ENCODE measurements around the gene PLA2G12A. TPM values are rescaled to one million over a fixed set of nuclear protein-coding genes. Genes with fewer than 3 reads are reported as not detected.

The PLA2G12A gene
- total and polyA plus RNA-seq, 2 of the 8 experiments (the other 6 are each of a cell fraction or from before 2014, with no cell fraction given) = 26.6 to 47.2 TPM

DNA sequence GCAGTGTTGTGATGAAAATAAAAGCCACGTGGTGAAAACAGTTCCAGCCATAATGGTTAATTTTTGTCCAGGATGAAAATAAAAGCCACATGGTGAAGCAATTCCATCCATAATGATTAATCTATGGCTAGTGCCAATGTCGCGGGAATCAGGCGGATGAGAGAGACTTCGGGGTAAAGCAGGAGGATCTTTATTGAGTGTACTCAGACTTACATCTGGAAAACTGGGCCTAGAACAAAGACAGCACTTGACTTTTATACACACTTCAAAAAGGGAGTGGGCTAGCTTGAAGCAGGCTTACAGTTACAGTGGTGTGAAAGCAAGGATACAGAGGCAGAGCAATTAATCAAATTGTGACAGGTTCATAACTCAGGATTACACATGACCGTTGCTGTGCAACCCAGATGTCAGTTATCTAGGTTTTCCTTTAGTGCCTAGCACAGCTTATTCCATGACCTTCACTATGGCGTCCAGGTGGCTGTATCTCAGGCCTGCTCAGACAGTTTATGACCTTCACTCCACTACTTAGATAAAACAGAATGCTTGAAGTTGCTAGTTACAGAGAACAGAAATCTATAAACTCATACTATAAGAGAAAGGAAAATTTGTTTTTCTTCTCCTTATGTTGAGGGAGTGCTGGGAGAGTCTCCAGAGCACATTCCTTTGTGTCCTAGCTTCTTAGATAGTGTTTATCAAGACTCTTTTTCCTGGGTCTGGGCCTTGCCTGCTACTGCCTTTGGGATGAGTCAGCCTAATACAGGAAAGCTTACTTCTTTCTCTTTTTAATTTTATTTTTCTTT, 5.9 kb upstream of the PLA2G12A start:
- no peak overlapping the region for H4K5ac ChIP-seq (ENCODE audit: insufficient read length, low read depth, low read length)
- H3K4ac ChIP-seq (replicated peaks; ENCODE audit: insufficient read length, low read depth, low read length) = no peak overlapping the region
- H3K56ac ChIP-seq (replicated peaks; ENCODE audit: insufficient read length, low read depth, low read length) = no peak overlapping the region
- H3K4me1 ChIP-seq (replicated peaks in 1 of 4; ENCODE audit: control insufficient read depth in 3 of 4, insufficient read depth in 4 of 4, low read length in 3 of 4) = no peaks in the 10 kb centered on the region
- H2AFZ ChIP-seq (ENCODE audit: low read length) = no peak overlapping the region
- no peaks in the 10 kb centered on the region for H3K79me2 ChIP-seq (ENCODE audit: control insufficient read depth in 1 of 2, insufficient read depth in 2 of 2, low read length in 2 of 2)
- no peaks in the 10 kb centered on the region for H3K79me1 ChIP-seq (ENCODE audit: low read depth, low read length)
- no peak overlapping the region for H2BK15ac ChIP-seq (ENCODE audit: low read length)
- no peak overlapping the region for H4K8ac ChIP-seq (ENCODE audit: extremely low read depth, insufficient read depth, low read length)
- no peaks in the 10 kb centered on the region; the same call in 1 of the 2 replicates for H3K23me2 ChIP-seq (ENCODE audit: low read depth, low read length)
- ChIA-PET CTCF (ENCODE audit: partially characterized antibody) (interaction anchor here (0.6 to 0.8 kb wide), 2 partner anchors 44 to 74 kb away, joined by 3 to 4 read pairs; no protein-coding TSS in a partner anchor), POLR2A (ENCODE audit: partially characterized antibody) (no interaction called here)
- H3K9me3 ChIP-seq (ENCODE audit: insufficient read depth in 2 of 2, low read depth in 1 of 2, low read length in 1 of 2) = no peaks in the 10 kb centered on the region
- H3K27ac ChIP-seq (ENCODE audit: low read depth, low read length) = no peak overlapping the region
- 95% methylated on average over 7 of the region's 7 CpGs; no CpG with 5 or more reads in 1 of the 2 experiments for WGBS, 2 experiments (ENCODE audit: extremely low coverage in 1 of 2, insufficient coverage in 1 of 2, insufficient read length in 1 of 2, insufficient replicate concordance in 2 of 2, low coverage in 1 of 2, low lambda C conversion rate in 2 of 2, missing lambda C conversion rate in 1 of 2)
- no peak overlapping the region for H3K9ac ChIP-seq (replicated peaks in 1 of 4; ENCODE audit: extremely low read depth in 1 of 4, low read depth in 3 of 4, low read length in 3 of 4)
- no peak overlapping the region for H3K4me2 ChIP-seq (ENCODE audit: insufficient read depth in 1 of 2, low read depth in 2 of 2, low read length in 2 of 2)
- no peaks in the 10 kb centered on the region for H3K36me3 ChIP-seq (ENCODE audit: control insufficient read depth in 2 of 4, insufficient read depth in 4 of 4, low read length in 3 of 4)
- FAIRE-seq (no peak), DNase-seq (ENCODE audit: low read depth in 1 of 2, low spot score in 2 of 2) (no peak)
- no peak overlapping the region for H2BK20ac ChIP-seq (ENCODE audit: low read length)
- no peak overlapping the region for H3K4me3 ChIP-seq (ENCODE audit: extremely low read depth in 1 of 4, insufficient read depth in 2 of 4, low read depth in 3 of 4, low read length in 4 of 4)
- H3K27me3 ChIP-seq (replicated peaks in 1 of 4; ENCODE audit: control insufficient read depth in 3 of 4, extremely low read depth in 1 of 4, insufficient read depth in 3 of 4, low read length in 3 of 4) = no peaks in the 10 kb centered on the region
- no peak overlapping the region for H2AK5ac ChIP-seq (ENCODE audit: low read depth, low read length)
- no peak overlapping the region for H3K14ac ChIP-seq (ENCODE audit: insufficient read length)
- H4K20me1 ChIP-seq (replicated peaks in 1 of 2; ENCODE audit: control insufficient read depth in 1 of 2, insufficient read depth in 2 of 2, low read length in 2 of 2) = no peaks in the 10 kb centered on the region
- no peak overlapping the region for H2BK120ac ChIP-seq (replicated peaks; ENCODE audit: low read depth, low read length)
- H3K23ac ChIP-seq (ENCODE audit: insufficient read length) = no peak overlapping the region
- H3K18ac ChIP-seq (ENCODE audit: extremely low read depth, low read length) = no peak overlapping the region
- no peak overlapping the region for H2BK5ac ChIP-seq (ENCODE audit: low read depth, low read length)
- no peak overlapping the region for H4K91ac ChIP-seq (replicated peaks; ENCODE audit: insufficient read length, low read length)
- no peak overlapping the region for H2BK12ac ChIP-seq (ENCODE audit: low read depth, low read length)
- no peak for TF ChIP-seq POLR2AphosphoS5 (IDR thresholded peaks at IDR 0.05; ENCODE audit: low read depth, low read length)
- TF ChIP-seq KDM5A (IDR thresholded peaks at IDR 0.05; ENCODE audit: low read length) = no peak
- TF ChIP-seq EGR1 (IDR thresholded peaks at IDR 0.05; ENCODE audit: borderline replicate concordance, low read depth, low read length) = no peak
- no peak for TF ChIP-seq TAF1 (IDR thresholded peaks at IDR 0.05; ENCODE audit: low read depth, low read length)
- TF ChIP-seq GTF2F1 (IDR thresholded peaks at IDR 0.05; ENCODE audit: borderline replicate concordance, low read depth, low read length) = no peak
- no peak for TF ChIP-seq HDAC2 (IDR thresholded peaks at IDR 0.05; ENCODE audit: borderline replicate concordance in 1 of 2, low read depth in 2 of 2, low read length in 2 of 2)
- TF ChIP-seq JUND (IDR thresholded peaks at IDR 0.05; ENCODE audit: low read length) = no peak
- TF ChIP-seq TCF12 (IDR thresholded peaks at IDR 0.05; ENCODE audit: low read depth, low read length) = no peak
- no peak for TF ChIP-seq SP2 (IDR thresholded peaks at IDR 0.05; ENCODE audit: low read length)
- TF ChIP-seq SIN3A (conservative IDR thresholded peaks at IDR 0.05 in 1 of 2, IDR thresholded peaks at IDR 0.05 in 1 of 2; ENCODE audit: low read depth in 1 of 2, low read length in 2 of 2) = no peak
- no peak for TF ChIP-seq TEAD4 (IDR thresholded peaks at IDR 0.05; ENCODE audit: low read depth, low read length)
- TF ChIP-seq RAD21 (IDR thresholded peaks at IDR 0.05 in 1 of 2, conservative IDR thresholded peaks at IDR 0.05 in 1 of 2; ENCODE audit: low read depth in 2 of 2, low read length in 2 of 2) = no peak
- TF ChIP-seq MAFK (IDR thresholded peaks at IDR 0.05; ENCODE audit: low read depth, low read length) = no peak
